ENCODE results near the gene HS3ST5. TPM values are rescaled to one million over a fixed set of nuclear protein-coding genes. Genes with fewer than 3 reads are reported as not detected.
"Not testable (repeated sequence)": the region's sequence is repeated elsewhere in the genome, so short reads cannot be mapped to it uniquely, and the experiment has no call there.

HS3ST5 gene
- total RNA-seq, 1 donor from 2014 or later = 0.12 TPM

DNA sequence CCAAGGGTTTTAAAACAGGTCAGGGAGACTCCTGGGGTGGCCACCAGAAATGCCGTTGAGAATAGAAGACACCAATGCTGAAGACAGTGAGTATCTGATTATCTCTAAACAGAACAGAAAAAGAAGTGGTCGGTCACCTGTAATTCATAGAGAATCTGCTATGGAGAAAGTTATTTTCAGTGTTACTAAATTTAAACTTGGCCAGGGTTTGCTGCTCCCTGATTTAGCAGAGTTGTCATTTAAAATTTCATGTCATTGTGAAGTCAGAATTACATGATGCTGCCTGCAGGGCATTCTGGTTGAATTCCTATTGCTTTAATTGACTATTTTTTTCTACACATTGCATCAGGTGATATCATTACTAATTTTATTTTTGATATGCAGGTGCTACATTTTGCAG is 114.1 kb downstream of the HS3ST5 start:
- H3K9me3 ChIP-seq = no peaks in the 10 kb centered on the region
- no peak overlapping the region for H3K4me3 ChIP-seq
- intact Hi-C loops (cut with DNase I) = no loop called here
- TF ChIP-seq, protein P1, sequence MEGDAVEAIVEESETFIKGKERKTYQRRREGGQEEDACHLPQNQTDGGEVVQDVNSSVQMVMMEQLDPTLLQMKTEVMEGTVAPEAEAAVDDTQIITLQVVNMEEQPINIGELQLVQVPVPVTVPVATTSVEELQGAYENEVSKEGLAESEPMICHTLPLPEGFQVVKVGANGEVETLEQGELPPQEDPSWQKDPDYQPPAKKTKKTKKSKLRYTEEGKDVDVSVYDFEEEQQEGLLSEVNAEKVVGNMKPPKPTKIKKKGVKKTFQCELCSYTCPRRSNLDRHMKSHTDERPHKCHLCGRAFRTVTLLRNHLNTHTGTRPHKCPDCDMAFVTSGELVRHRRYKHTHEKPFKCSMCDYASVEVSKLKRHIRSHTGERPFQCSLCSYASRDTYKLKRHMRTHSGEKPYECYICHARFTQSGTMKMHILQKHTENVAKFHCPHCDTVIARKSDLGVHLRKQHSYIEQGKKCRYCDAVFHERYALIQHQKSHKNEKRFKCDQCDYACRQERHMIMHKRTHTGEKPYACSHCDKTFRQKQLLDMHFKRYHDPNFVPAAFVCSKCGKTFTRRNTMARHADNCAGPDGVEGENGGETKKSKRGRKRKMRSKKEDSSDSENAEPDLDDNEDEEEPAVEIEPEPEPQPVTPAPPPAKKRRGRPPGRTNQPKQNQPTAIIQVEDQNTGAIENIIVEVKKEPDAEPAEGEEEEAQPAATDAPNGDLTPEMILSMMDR (IDR thresholded peaks at IDR 0.05) = no peak
- no peaks in the 10 kb centered on the region for H3K36me3 ChIP-seq
- H3K27me3 ChIP-seq (ENCODE audit: low read depth) = no peaks in the 10 kb centered on the region
- ATAC-seq = no peak
- no peak overlapping the region for H3K27ac ChIP-seq
- H3K4me1 ChIP-seq = no peaks in the 10 kb centered on the region
- DNase-seq = no peak

DNA sequence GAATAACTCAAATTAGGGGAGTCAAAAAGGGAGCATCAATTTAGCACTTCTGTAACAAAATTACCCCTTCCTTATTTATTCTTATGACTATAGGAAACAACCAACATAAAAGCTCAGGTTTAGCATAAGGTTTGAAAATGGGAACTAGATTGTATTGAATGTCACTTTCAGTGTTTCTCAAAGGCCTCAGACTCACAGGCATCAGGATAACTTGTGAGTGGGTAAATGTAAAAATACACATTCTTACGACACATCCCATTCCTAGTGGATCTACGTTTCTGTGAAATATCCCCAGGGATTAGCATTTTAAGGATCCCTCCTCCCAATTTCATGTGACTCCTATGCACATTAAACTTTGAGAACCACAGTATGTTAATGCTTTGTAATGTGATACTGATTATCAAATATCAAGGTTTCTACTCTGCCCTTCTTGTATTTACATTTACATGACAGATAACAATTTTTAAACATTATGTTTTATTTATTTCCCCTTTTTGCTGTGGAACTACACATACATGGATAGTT is 114.8 kb downstream of the HS3ST5 start:
- Histone ChIP-seq H3K36me3 (no peaks in the 10 kb centered on the region), H3K4me3 (no peak overlapping the region), H3K4me1 (no peaks in the 10 kb centered on the region), H3K9me3 (no peaks in the 10 kb centered on the region), H3K27ac (no peak overlapping the region), H3K27me3 (ENCODE audit: low read depth) (no peaks in the 10 kb centered on the region)
- ATAC-seq (no peak), DNase-seq (no peak)
- TF ChIP-seq, protein P1 (IDR thresholded peaks at IDR 0.05) = no peak
- intact Hi-C loops (cut with DNase I) = no loop called here

DNA sequence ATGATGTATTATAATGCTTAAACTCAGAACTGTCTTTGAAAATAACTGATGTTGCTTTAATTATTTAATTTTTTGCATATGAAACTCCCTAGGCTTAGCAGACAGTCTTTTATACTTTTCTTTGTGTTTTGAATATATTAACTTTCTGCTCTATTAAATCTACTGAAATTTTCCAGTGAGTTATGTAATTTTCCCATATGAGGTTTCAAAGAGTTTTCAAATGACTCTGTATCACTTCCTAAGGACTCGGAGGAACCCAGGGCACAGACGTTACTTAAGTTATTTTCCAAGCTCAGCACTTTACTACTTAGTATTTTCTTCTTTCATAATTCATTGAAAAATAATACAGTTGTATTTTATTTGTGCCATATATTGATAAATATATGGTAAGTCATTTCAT is 122.6 kb downstream of the HS3ST5 start:
- DNase-seq = no peak
- ATAC-seq = no peak

DNA sequence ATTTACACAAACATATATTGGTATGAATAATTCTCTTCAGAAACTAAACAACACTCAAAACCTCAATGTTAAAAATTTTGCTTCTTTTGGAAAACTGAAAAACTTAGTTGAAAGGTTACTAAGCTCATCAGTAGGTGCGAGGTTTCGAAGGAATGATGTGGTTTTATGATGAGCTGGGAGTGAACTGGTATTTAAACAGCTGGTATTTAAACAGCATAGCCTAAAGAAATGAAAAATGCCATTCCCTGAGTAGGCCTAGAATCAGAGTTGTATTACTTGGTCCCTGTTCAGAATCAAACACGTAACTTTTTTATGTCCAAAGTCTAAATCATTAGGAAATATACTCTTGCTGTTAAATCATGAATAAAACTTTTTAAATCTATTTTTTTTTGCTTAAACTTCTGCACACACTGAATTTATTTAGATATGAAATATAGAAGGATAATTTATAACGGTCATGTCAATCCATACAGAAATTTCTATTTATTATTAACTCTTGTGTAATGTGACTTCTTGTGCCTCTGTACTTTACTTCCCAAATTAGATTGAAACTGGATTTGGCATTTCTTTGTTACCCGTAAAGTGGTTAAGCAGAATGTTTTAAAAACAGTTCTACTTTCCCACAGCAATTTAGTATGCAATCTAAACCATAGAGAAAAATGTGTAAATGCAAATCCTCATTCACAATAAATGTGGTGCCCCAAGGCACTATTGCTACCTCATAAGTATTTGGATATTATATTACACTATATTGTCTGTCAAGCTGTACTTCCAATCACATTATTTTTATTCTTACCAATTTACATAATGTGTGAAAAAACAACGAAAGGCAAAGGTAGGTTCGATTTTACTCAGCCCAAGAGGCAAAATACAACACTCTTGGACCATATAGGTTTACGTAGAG is 124.1 kb downstream of the HS3ST5 start:
- no peak for DNase-seq
- no peak overlapping the region for H3K4me3 ChIP-seq
- no peaks in the 10 kb centered on the region for H3K27me3 ChIP-seq (ENCODE audit: low read depth)
- no peak for ATAC-seq
- no peaks in the 10 kb centered on the region for H3K4me1 ChIP-seq
- H3K36me3 ChIP-seq = no peaks in the 10 kb centered on the region
- TF ChIP-seq, protein P1 (IDR thresholded peaks at IDR 0.05) = no peak
- intact Hi-C loops (cut with DNase I) = no loop called here
- no peak overlapping the region for H3K27ac ChIP-seq
- no peaks in the 10 kb centered on the region for H3K9me3 ChIP-seq

More for the DNA sequence above, 122.6 kb downstream of the HS3ST5 start:
- H3K4me3 ChIP-seq = no peak overlapping the region
- no peaks in the 10 kb centered on the region for H3K36me3 ChIP-seq
- TF ChIP-seq, protein P1 (IDR thresholded peaks at IDR 0.05) = no peak
- no peaks in the 10 kb centered on the region for H3K4me1 ChIP-seq
- H3K27me3 ChIP-seq (ENCODE audit: low read depth) = no peaks in the 10 kb centered on the region
- intact Hi-C loops (cut with DNase I) = no loop called here
- no peaks in the 10 kb centered on the region for H3K9me3 ChIP-seq
- no peak overlapping the region for H3K27ac ChIP-seq

DNA sequence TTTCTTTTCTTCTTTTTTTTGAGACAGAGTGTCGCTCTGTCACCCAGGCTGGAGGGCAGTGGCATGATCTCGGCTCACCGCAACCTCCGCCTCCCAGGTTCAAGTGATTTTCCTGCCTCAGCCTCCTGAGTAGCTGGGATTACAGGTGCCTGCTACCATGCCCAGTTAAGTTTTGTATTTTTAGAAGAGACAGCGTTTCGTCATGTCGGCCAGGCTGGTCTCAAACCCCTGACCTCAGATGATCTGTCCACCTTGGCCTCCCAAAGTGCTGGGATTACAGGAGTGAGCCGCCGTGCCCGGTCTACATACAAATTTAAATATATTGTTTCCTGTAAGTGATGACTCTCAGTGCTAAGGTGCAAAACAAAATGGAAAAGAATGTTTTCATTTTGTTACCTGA is 124.8 kb downstream of the HS3ST5 start:
- H3K36me3 ChIP-seq; intact Hi-C loops (cut with DNase I); H3K4me1 ChIP-seq; H3K27ac ChIP-seq; H3K9me3 ChIP-seq; DNase-seq; ATAC-seq; H3K27me3 ChIP-seq (ENCODE audit: low read depth); H3K4me3 ChIP-seq: not testable (repeated sequence)
